Liver (tissue), 3 donors: ENCODE results near the gene INIP.

ENCODE experiments used
- ATF3 ChIP-seq: IDR thresholded peaks from 2 replicates; pipeline ENCODE4 v1.6.1; 2016; ENCODE audit warnings: antibody characterized with exemption
- CTCF ChIP-seq: fragments of 150-350 bp; IDR thresholded peaks from 2 replicates; pipeline ENCODE4 v1.5.1; 2017; ENCODE audit warnings: improper control_type of control experiment, low read depth, low read length; ENCODE audit not compliant: missing input control
- EGR1 ChIP-seq, 2 donors: IDR thresholded peaks; 2 replicates each; pipeline ENCODE4 v1.6.1; 2016 to 2018; ENCODE audit warnings: antibody characterized with exemption in 2 of 2, low read depth in 2 of 2
- MAX ChIP-seq: IDR thresholded peaks from 2 replicates; pipeline ENCODE4 v1.6.1; 2016; ENCODE audit warnings: antibody characterized with exemption
- REST ChIP-seq: IDR thresholded peaks from 2 replicates; pipeline ENCODE4 v1.6.1; 2016; ENCODE audit warnings: antibody characterized with exemption, mild to moderate bottlenecking
- RXRA ChIP-seq, 2 donors: IDR thresholded peaks; 2 replicates each; pipeline ENCODE4 v1.6.1; 2017 to 2018; ENCODE audit warnings: antibody characterized with exemption in 2 of 2, mild to moderate bottlenecking in 1 of 2
- SP1 ChIP-seq: IDR thresholded peaks from 2 replicates; pipeline ENCODE4 v1.6.1; 2018; ENCODE audit warnings: antibody characterized with exemption, mild to moderate bottlenecking
- TAF1 ChIP-seq: conservative IDR thresholded peaks from 2 replicates; pipeline ENCODE4 v1.6.1; 2016; ENCODE audit warnings: antibody characterized with exemption, mild to moderate bottlenecking
- YY1 ChIP-seq: IDR thresholded peaks from 2 replicates; pipeline ENCODE4 v1.6.1; 2016; ENCODE audit warnings: antibody characterized with exemption, mild to moderate bottlenecking
- ZBTB33 ChIP-seq: IDR thresholded peaks from 2 replicates; pipeline ENCODE4 v1.6.1; 2016; ENCODE audit warnings: antibody characterized with exemption
- donor health status: healthy.
- donor health status: healthy.

- no peak for TF ChIP-seq CTCF
- no peak for TF ChIP-seq ZBTB33
- no peak for TF ChIP-seq SP1
- TF ChIP-seq RXRA (IDR thresholded peaks at IDR 0.05) = no peak
- TF ChIP-seq EGR1 (IDR thresholded peaks at IDR 0.05; ENCODE audit: low read depth in 2 of 2) = no peak
- TF ChIP-seq TAF1 = no peak
- no peak for TF ChIP-seq MAX
- no peak for TF ChIP-seq REST
- no peak for TF ChIP-seq YY1
- TF ChIP-seq ATF3 = no peak
Observed at GRCh38 chr9:112659906-112660305, 58.0 kb downstream of the INIP start.
